Adrenal gland (tissue), 12 donors: ENCODE data around the gene SSU72. TPM values are rescaled to one million over a fixed set of nuclear protein-coding genes. Genes with fewer than 3 reads are reported as not detected.

Source experiments
- DNase-seq, 7 donors: peaks; one replicate each; pipeline ENCODE4 v3.0.0-alpha.2; 2019 to 2020
- H3K27ac ChIP-seq, 5 donors: fragments of 200-600 bp; sonication (generic) in 4 of 5; 1 replicate in 3 of 5; 2 replicates in 2 of 5; pipeline versions ENCODE4 v1.5.1 to v1.8.0; 2016 to 2020; ENCODE audit warnings: mild to moderate bottlenecking in 1 of 5
- H3K27me3 ChIP-seq: fragments of 200-600 bp; 2 replicates; pipeline ENCODE4 v1.8.0; 2021
- H3K36me3 ChIP-seq, 2 donors: fragments of 200-600 bp; replicated peaks in 1 of 2; 1 replicate in 1 of 2; 2 replicates in 1 of 2; pipeline versions ENCODE4 v1.5.1 to v1.8.0; 2018 to 2022
- H3K4me1 ChIP-seq, 2 donors: fragments of 200-600 bp; replicated peaks in 1 of 2; 1 replicate in 1 of 2; 2 replicates in 1 of 2; pipeline versions ENCODE4 v1.5.1 to v1.8.0; 2018 to 2021
- H3K4me3 ChIP-seq, 4 donors: fragments of 200-600 bp; sonication (generic) in 3 of 4; one replicate each; pipeline ENCODE4 v1.5.1; 2016 to 2018
- H3K9me3 ChIP-seq, 3 donors: fragments of 200-600 bp; sonication (generic) in 1 of 3; replicated peaks in 1 of 3; 1 replicate in 2 of 3; 2 replicates in 1 of 3; pipeline versions ENCODE4 v1.5.1 to v1.8.0; 2016 to 2021
- CTCF ChIP-seq, 6 experiments: fragments of 450-650 bp in 4 of 6; fragments of 200-600 bp in 2 of 6; sonication (generic) in 1 of 6; IDR thresholded peaks; 1 replicate in 5 of 6; 2 replicates in 1 of 6; pipeline versions ENCODE4 v1.5.1 to v1.8.0; 2016 to 2021; ENCODE audit warnings: antibody characterized with exemption in 6 of 6, mild to moderate bottlenecking in 2 of 6, moderate library complexity in 1 of 6
- POLR2A ChIP-seq, 2 donors: fragments of 450-650 bp; IDR thresholded peaks; one replicate each; pipeline ENCODE4 v1.6.1; 2017; ENCODE audit warnings: antibody characterized with exemption in 2 of 2, mild to moderate bottlenecking in 2 of 2, moderate library complexity in 1 of 2
- WGBS, 4 donors: extraction: QIAGEN DNeasy Blood & Tissue Kit in 2 of 4; methylation state at CpG; one replicate each; pipeline versions ENCODE4 v1.1.5 to v1.1.7; 2013 to 2017; 5-methylcytosine and 5-hydroxymethylcytosine counted together
- intact Hi-C, 2 donors: fragments of 100-400 bp; cut with DNase I; formaldehyde crosslinking; loops; one replicate each; pipeline versions ENCODE4 v1.14.1 to v1.15.0; 2022 to 2023
- polyA plus RNA-seq, 3 donors: library from polyadenylated mRNA; stranded (reverse); fragments of 200-250 nt in 2 of 3; fragments of 350-450 nt in 1 of 3; fragmentation: Illumina TruSeq in 1 of 3; extraction: RNeasy Lipid Tissue Mini Kit (QIAGEN cat#74804) in 1 of 3; gene quantifications; one replicate each; pipeline ENCODE4 v1.2.3, GENCODE V29; 2013 to 2014
- total RNA-seq, 9 donors: library from RNA; depleted of rRNA in 4 of 9; stranded (reverse); fragments of >200 nt in 4 of 9; fragments of 120-200 nt in 1 of 9; fragmentation: NEBNext Ultra II Directional in 1 of 9; extraction: Animal tissue kit (Norgen Biotek cat#: 25700) in 1 of 9; gene quantifications; one replicate each; pipeline versions ENCODE4 v1.1.0 to v1.2.4, GENCODE V29; 2013 to 2023
- donor health status: healthy with polysubstance abuse.
- donor health status: Bipolar disorder and iron deficiency.
- donor health status: DM: yes; HTN: yes; CAD: no.
- donor health status: DM: no; HTN: no; CAD: no.
- donor health status: DM: no; HTN: no; CAD: no.
- donor health status: DM: yes; HTN: yes; CAD: no.

Gene SSU72
- total and polyA plus RNA-seq, 12 donors: 50.1 to 219 (median 108) TPM

GRCh38 chr1:1554550-1554925 is 20.1 kb downstream of the SSU72 start:
- Histone ChIP-seq H3K9me3 (no peaks in the 10 kb centered on the region), H3K27ac (peak overlapping the region in 4 of 5 donors; percentile 28 to 81 (median 60)), H3K36me3 (no peaks in the 10 kb centered on the region), H3K27me3 (no peaks in the 10 kb centered on the region), H3K4me3 (no peak overlapping the region), H3K4me1 (peaks cover 0 to 14% of the 10 kb centered on the region in 2 donors)
- TF ChIP-seq POLR2A (IDR thresholded peaks at IDR 0.05): no peak
- TF ChIP-seq CTCF (IDR thresholded peaks at IDR 0.05): no peak
- WGBS, 4 donors: 44 to 71% (median 47%) methylated on average over 5 to 13 of the region's 13 CpGs
- intact Hi-C loops: no loop called here
- no peak for DNase-seq

- Histone ChIP-seq H3K27me3 (no peaks in the 10 kb centered on the region), H3K36me3 (no peaks in the 10 kb centered on the region), H3K27ac (peak overlapping the region in 3 of 5 donors; percentile 28 to 81 (median 70)), H3K9me3 (no peaks in the 10 kb centered on the region), H3K4me1 (peaks cover 0 to 14% of the 10 kb centered on the region in 2 donors), H3K4me3 (no peak overlapping the region)
- 77 to 85% (median 83%) methylated on average over 20 to 35 of the region's 35 CpGs for WGBS, 4 donors
- intact Hi-C loops: no loop called here
- TF ChIP-seq POLR2A (IDR thresholded peaks at IDR 0.05) (no peak), CTCF (IDR thresholded peaks at IDR 0.05) (no peak)
- no peak for DNase-seq
These were observed 20.7 kb downstream of the SSU72 start for GRCh38 chr1:1553821-1554494.

- H3K36me3 ChIP-seq: no peaks in the 10 kb centered on the region
- H3K9me3 ChIP-seq: no peaks in the 10 kb centered on the region
- peaks cover 0 to 14% of the 10 kb centered on the region in 2 donors for H3K4me1 ChIP-seq
- H3K4me3 ChIP-seq: no peak overlapping the region
- intact Hi-C loops: no loop called here
- H3K27me3 ChIP-seq: no peaks in the 10 kb centered on the region
- no peak for DNase-seq
- H3K27ac ChIP-seq: peak overlapping the region in 1 of 5 donors; percentile 16
- 73 to 100% (median 82%) methylated on average over 3 to 10 of the region's 10 CpGs for WGBS, 4 donors
- no peak for TF ChIP-seq POLR2A (IDR thresholded peaks at IDR 0.05)
These were observed 22.4 kb downstream of the SSU72 start for GRCh38 chr1:1552263-1552639.

- DNase-seq: no peak
- no peak overlapping the region for H3K4me3 ChIP-seq
- intact Hi-C loops: no loop called here
- H3K36me3 ChIP-seq: no peaks in the 10 kb centered on the region
- TF ChIP-seq POLR2A (IDR thresholded peaks at IDR 0.05) (no peak), CTCF (IDR thresholded peaks at IDR 0.05) (no peak)
- no peaks in the 10 kb centered on the region for H3K27me3 ChIP-seq
- H3K4me1 ChIP-seq: peaks cover 0 to 14% of the 10 kb centered on the region in 2 donors
- H3K27ac ChIP-seq: peak overlapping the region in 1 of 5 donors; percentile 3
- no peaks in the 10 kb centered on the region for H3K9me3 ChIP-seq
- WGBS, 4 donors: 86 to 90% (median 88%) methylated on average over 14 to 33 of the region's 33 CpGs
These were observed 23.0 kb downstream of the SSU72 start for GRCh38 chr1:1551524-1552262.
